Spinal cord (tissue), 10 donors: ENCODE results near the gene ESR1. TPM values are rescaled to one million over a fixed set of nuclear protein-coding genes. Genes with fewer than 3 reads are reported as not detected.

Experiments
- DNase-seq, 6 donors: peaks; one replicate each; pipeline versions ENCODE4 v3.0.0 to v3.0.0-alpha.2; 2013 to 2015; ENCODE audit warnings: low spot score in 6 of 6, low read depth in 4 of 6
- H3K27ac ChIP-seq: one replicate; pipeline ENCODE4 v1.5.1; 2013; ENCODE audit warnings: low read depth, low read length, control low read depth
- H3K27me3 ChIP-seq: one replicate; pipeline ENCODE4 v1.6.1; 2013; ENCODE audit warnings: low read length; ENCODE audit not compliant: control insufficient read depth, insufficient read depth
- H3K36me3 ChIP-seq: one replicate; pipeline ENCODE4 v1.6.1; 2013; ENCODE audit warnings: low read length; ENCODE audit not compliant: control insufficient read depth, insufficient read depth
- H3K4me1 ChIP-seq: one replicate; pipeline ENCODE4 v1.6.1; 2013; ENCODE audit warnings: low read length; ENCODE audit not compliant: control insufficient read depth, insufficient read depth
- H3K4me3 ChIP-seq: one replicate; pipeline ENCODE4 v1.5.1; 2013; ENCODE audit warnings: low read depth, low read length, control low read depth
- H3K9me3 ChIP-seq: one replicate; pipeline ENCODE4 v1.6.1; 2013; ENCODE audit warnings: low read length; ENCODE audit not compliant: control insufficient read depth, insufficient read depth
- WGBS: methylation state at CpG from one replicate; pipeline ENCODE4 v1.1.5; 2013; ENCODE audit warnings: missing lambda C conversion rate; ENCODE audit not compliant: insufficient coverage; 5-methylcytosine and 5-hydroxymethylcytosine counted together
- polyA plus RNA-seq, 2 donors: library from polyadenylated mRNA; unstranded; fragments of 120-200 nt; gene quantifications; one replicate each; pipeline ENCODE4 v1.2.1, GENCODE V29; 2013; ENCODE audit not compliant: insufficient read length in 2 of 2
- total RNA-seq, 2 donors: library from RNA; depleted of rRNA in 1 of 2; stranded (reverse); fragments of 120-200 nt in 1 of 2; fragments of >200 nt in 1 of 2; gene quantifications; one replicate each; pipeline versions ENCODE4 v1.2.3 to v1.2.4, GENCODE V29; 2013 to 2014
- donor health status: healthy.

Gene ESR1
- total and polyA plus RNA-seq, 4 donors: 0.20 to 1.6 (median 0.64) TPM

DNA sequence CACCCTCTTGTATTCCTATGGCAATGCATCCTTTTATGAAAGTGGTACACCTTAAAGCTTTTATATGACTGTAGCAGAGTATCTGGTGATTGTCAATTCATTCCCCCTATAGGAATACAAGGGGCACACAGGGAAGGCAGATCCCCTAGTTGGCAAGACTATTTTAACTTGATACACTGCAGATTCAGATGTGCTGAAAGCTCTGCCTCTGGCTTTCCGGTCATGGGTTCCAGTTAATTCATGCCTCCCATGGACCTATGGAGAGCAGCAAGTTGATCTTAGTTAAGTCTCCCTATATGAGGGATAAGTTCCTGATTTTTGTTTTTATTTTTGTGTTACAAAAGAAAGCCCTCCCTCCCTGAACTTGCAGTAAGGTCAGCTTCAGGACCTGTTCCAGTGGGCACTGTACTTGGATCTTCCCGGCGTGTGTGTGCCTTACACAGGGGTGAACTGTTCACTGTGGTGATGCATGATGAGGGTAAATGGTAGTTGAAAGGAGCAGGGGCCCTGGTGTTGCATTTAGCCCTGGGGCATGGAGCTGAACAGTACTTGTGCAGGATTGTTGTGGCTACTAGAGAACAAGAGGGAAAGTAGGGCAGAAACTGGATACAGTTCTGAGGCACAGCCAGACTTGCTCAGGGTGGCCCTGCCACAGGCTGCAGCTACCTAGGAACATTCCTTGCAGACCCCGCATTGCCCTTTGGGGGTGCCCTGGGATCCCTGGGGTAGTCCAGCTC, 292.1 kb downstream of the ESR1 start:
- Histone ChIP-seq H3K36me3 (no peaks in the 10 kb centered on the region), H3K27ac (no peak overlapping the region), H3K4me1 (peaks cover 4% of the 10 kb centered on the region), H3K4me3 (no peak overlapping the region), H3K9me3 (no peaks in the 10 kb centered on the region), H3K27me3 (no peaks in the 10 kb centered on the region)
- 95% methylated on average over 4 of the region's 4 CpGs for WGBS
- no peak for DNase-seq

GRCh38 chr6:152100183-152100618, 292.7 kb downstream of the ESR1 start:
- H3K27ac ChIP-seq: no peak overlapping the region

DNA sequence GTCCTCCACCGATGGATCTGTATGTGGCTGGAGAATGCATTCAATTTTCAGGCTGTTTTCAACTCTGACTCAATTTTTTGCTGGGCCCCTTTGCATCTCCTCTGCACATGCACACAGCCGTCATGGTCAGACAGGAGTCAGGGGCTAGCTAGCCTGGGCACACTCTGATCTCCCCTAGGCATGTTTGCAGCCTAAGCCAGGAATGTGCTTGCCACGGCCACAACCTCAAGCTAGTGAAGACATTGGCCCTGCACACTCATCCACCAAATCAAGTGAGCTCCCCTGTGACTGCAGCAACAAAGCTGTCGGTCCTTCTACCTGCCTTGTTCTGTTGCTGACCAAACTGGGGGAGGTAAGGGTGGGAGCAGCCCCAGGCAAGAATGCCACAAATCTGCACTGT, 300.5 kb downstream of the ESR1 start:
- no peaks in the 10 kb centered on the region for H3K27me3 ChIP-seq
- no peaks in the 10 kb centered on the region for H3K9me3 ChIP-seq
- 91% methylated on average over 3 of the region's 4 CpGs for WGBS
- peaks cover 10% of the 10 kb centered on the region for H3K4me1 ChIP-seq
- DNase-seq: no peak
- no peak overlapping the region for H3K27ac ChIP-seq
- H3K4me3 ChIP-seq: no peak overlapping the region
- no peaks in the 10 kb centered on the region for H3K36me3 ChIP-seq

More at GRCh38 chr6:152100183-152100618, 292.7 kb downstream of the ESR1 start:
- H3K9me3 ChIP-seq: no peaks in the 10 kb centered on the region
- no peaks in the 10 kb centered on the region for H3K27me3 ChIP-seq
- no peaks in the 10 kb centered on the region for H3K36me3 ChIP-seq
- no peak overlapping the region for H3K4me3 ChIP-seq
- WGBS: 62% methylated on average over 5 of the region's 7 CpGs
- DNase-seq: no peak
- H3K4me1 ChIP-seq: peaks cover 4% of the 10 kb centered on the region

DNA sequence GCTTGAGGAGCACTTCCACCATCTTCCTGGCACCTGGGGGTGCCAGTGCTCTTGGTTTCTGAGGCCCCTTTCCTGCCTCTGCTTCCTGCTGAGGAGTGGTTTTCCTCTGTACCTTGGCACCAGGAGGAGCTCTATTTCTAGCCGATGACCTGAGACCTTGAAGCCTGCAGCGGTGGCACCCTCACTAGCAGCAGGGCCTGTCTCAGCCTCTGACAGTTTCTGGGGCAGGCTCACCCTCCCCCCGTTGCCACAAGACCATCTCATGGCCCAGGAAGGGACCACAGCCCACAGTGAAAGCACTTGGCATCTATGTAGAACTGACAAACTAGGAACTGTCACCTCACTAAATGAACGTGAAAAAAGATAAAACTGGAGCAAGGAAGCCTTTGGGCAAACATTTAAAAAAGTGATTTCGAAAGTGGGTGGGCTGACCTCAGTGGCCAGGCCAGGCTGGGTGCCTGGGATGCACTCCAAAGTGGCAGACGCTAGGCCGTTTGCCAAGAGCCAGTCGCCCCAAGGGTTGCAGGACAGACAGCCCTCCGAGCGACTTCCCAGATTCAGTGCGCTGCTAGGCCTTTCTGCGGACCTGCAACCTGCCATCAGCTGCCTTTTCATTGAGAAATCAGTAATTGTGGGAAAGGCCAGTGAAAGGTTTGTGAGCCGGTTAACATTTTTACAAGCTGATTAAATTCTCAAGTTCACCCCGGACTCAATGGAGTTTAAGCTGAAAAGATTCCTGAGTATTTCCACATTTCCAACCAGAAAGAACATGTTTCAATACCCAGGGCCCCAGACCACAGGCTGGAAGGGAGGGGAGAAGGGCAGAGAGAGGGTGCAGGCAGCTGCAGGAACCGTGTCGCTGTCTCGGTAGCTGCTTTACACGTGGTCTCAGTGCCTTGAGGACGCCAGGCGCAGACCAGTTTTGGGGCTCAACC, 303.7 kb downstream of the ESR1 start:
- Histone ChIP-seq H3K36me3 (no peaks in the 10 kb centered on the region), H3K9me3 (no peaks in the 10 kb centered on the region), H3K4me1 (peaks cover 10% of the 10 kb centered on the region), H3K4me3 (no peak overlapping the region), H3K27ac (no peak overlapping the region), H3K27me3 (no peaks in the 10 kb centered on the region)
- peak in 1 of 6 donors; percentile 19 for DNase-seq
- 61% methylated on average over 17 of the region's 20 CpGs for WGBS

GRCh38 chr6:152112491-152113261, 305.2 kb downstream of the ESR1 start:
- peaks cover 12% of the 10 kb centered on the region for H3K4me1 ChIP-seq
- H3K4me3 ChIP-seq: no peak overlapping the region
- no peaks in the 10 kb centered on the region for H3K27me3 ChIP-seq
- no peaks in the 10 kb centered on the region for H3K36me3 ChIP-seq
- no peak overlapping the region for H3K27ac ChIP-seq
- 74% methylated on average over 11 of the region's 15 CpGs for WGBS
- no peak for DNase-seq
- H3K9me3 ChIP-seq: no peaks in the 10 kb centered on the region

DNA sequence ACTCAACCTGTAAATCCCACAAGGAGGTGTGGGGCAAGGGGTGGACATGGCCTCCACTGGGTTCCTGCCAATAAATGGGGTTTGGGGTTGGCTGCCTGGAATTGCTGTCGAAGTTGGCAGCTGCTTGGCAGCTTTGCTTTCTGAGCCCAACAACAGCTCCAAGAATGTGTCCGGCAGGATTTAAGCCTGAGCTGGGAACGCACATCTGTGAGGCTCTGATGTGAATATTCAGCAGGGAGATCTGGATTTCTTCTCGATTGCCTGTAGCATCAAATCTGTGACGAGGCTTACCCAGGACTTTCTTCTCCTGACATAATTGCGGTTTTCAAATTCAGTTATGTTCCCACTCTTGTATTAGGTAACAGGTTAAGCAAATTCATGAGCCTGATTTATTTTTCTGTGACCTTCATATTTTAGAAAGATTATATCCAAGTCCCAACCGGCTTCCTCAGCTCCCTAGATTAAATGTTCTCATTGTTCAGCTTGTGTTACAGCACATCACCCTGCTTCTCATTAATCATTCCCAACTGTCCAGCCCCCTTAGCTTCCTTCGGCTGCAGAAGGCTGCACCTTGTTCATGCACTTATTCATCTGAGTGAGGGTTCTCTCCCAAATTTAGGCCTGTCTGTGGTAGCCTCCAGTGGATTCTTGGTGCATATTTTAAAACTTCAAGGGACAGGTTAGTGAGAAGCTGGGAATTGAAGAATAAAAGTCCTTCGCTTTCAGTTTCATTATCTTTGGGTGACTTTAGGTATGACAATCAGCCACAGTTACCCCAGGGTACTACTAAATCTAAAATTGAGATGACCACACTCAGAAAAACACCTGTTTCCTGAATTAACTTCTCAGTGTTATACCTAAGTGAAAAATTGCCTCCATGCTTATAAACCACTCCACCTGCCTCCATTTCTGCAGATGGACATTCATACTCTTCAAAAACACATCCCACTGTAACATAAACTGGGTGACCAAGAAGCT, 310.0 kb downstream of the ESR1 start:
- H3K27ac ChIP-seq: no peak overlapping the region
- peak in 2 of 6 donors; percentile 39 to 43 for DNase-seq
- H3K9me3 ChIP-seq: no peaks in the 10 kb centered on the region
- H3K4me1 ChIP-seq: peaks cover 3% of the 10 kb centered on the region
- WGBS: 38% methylated on average over 6 of the region's 9 CpGs
- no peaks in the 10 kb centered on the region for H3K27me3 ChIP-seq
- peaks cover 23% of the 10 kb centered on the region for H3K36me3 ChIP-seq
- H3K4me3 ChIP-seq: no peak overlapping the region

- Histone ChIP-seq H3K36me3 (peaks cover 25% of the 10 kb centered on the region), H3K4me1 (peaks cover 3% of the 10 kb centered on the region), H3K9me3 (no peaks in the 10 kb centered on the region), H3K27me3 (no peaks in the 10 kb centered on the region), H3K27ac (no peak overlapping the region), H3K4me3 (no peak overlapping the region)
- DNase-seq: no peak
- WGBS: no CpG with 5 or more reads among the region's 3 CpGs
Measured at GRCh38 chr6:152118224-152118623, 310.7 kb downstream of the ESR1 start.

- Histone ChIP-seq H3K4me3 (no peak overlapping the region), H3K27ac (no peak overlapping the region), H3K36me3 (peaks cover 25% of the 10 kb centered on the region), H3K27me3 (no peaks in the 10 kb centered on the region), H3K9me3 (no peaks in the 10 kb centered on the region), H3K4me1 (peaks cover 3% of the 10 kb centered on the region)
- no CpG with 5 or more reads among the region's 5 CpGs for WGBS
- DNase-seq: no peak
Measured at GRCh38 chr6:152118678-152119077, 311.2 kb downstream of the ESR1 start.
